Globus pallidus (tissue), 1 donor: Measurements from ENCODE around the gene PHF8.
A peak's percentile ranks its signal among the peaks of the same experiment; 100 is the strongest.

Experiments used
- DNase-seq: peaks from one replicate; pipeline ENCODE4 v3.0.0-alpha.2; 2015; ENCODE audit warnings: low spot score

PHF8 gene

GRCh38 chrX:54044126-54044876, at the start of gene PHF8:
Gene PHF8 (minus strand): TSS chrX:54044473. CDS start chrX:54042728, 1,745 bp downstream.
- DNase-seq, result peak; percentile 86

GRCh38 chrX:54093571-54093970, 49.3 kb upstream of the PHF8 start:
- no peak for DNase-seq

- DNase-seq, result no peak
Observed at GRCh38 chrX:54093159-54093558, 48.9 kb upstream of the PHF8 start.

- DNase-seq, result no peak
Observed at GRCh38 chrX:54090880-54091279, 46.6 kb upstream of the PHF8 start.

GRCh38 chrX:54089191-54089590, 44.9 kb upstream of the PHF8 start:
- no peak for DNase-seq

- no peak for DNase-seq
Observed at GRCh38 chrX:54087661-54088060, 43.4 kb upstream of the PHF8 start.

- no peak for DNase-seq
Observed at GRCh38 chrX:54085666-54086065, 41.4 kb upstream of the PHF8 start.

- no peak for DNase-seq
Observed at GRCh38 chrX:54076903-54077302, 32.6 kb upstream of the PHF8 start.

GRCh38 chrX:54074826-54075225, 30.6 kb upstream of the PHF8 start:
- no peak for DNase-seq

- no peak for DNase-seq
Observed at GRCh38 chrX:54067766-54068165, 23.5 kb upstream of the PHF8 start.

- DNase-seq, result no peak
Observed at GRCh38 chrX:54066841-54067240, 22.6 kb upstream of the PHF8 start.

GRCh38 chrX:54064564-54064963, 20.3 kb upstream of the PHF8 start:
- no peak for DNase-seq

GRCh38 chrX:54063361-54063760, 19.1 kb upstream of the PHF8 start:
- no peak for DNase-seq

- DNase-seq, result no peak
Observed at GRCh38 chrX:54049801-54050200, 5.5 kb upstream of the PHF8 start.

- DNase-seq, result no peak
Observed at GRCh38 chrX:54048412-54048811, 4.1 kb upstream of the PHF8 start.

GRCh38 chrX:54045563-54046228, 1.4 kb upstream of the PHF8 start:
- DNase-seq, result no peak

GRCh38 chrX:54044877-54045338, 635 bp upstream of the PHF8 start:
- DNase-seq, result no peak

GRCh38 chrX:54043541-54044125, 640 bp downstream of the PHF8 start:
- DNase-seq, result peak; percentile 30

- DNase-seq, result no peak
Observed at GRCh38 chrX:54043056-54043455, 1.2 kb downstream of the PHF8 start.

- peak; percentile 26 for DNase-seq
Observed at GRCh38 chrX:54042609-54043021, 1.7 kb downstream of the PHF8 start.

- DNase-seq, result no peak
Observed at GRCh38 chrX:54030329-54030728, 13.9 kb downstream of the PHF8 start.

GRCh38 chrX:54029529-54030143, 14.6 kb downstream of the PHF8 start:
- DNase-seq, result no peak

- no peak for DNase-seq
Observed at GRCh38 chrX:54024350-54024749, 19.9 kb downstream of the PHF8 start.
